HG02885 (cell line): ENCODE data around the gene L3MBTL2.

Source experiments
- ATAC-seq: cut with Tn5 transposase; IDR thresholded peaks from one replicate; pipeline ENCODE4 v1.9.1; 2021; ENCODE audit warnings: mild to moderate bottlenecking; ENCODE audit not compliant: unreplicated experiment, poor library complexity

The L3MBTL2 gene

GRCh38 chr22:41204066-41204465, 1.0 kb upstream of the L3MBTL2 start:
- no peak for ATAC-seq

- ATAC-seq: no peak
These were observed 1.6 kb downstream of the L3MBTL2 start for GRCh38 chr22:41206719-41207118.

- ATAC-seq: no peak
These were observed 10.3 kb downstream of the L3MBTL2 start for GRCh38 chr22:41215409-41215808.

GRCh38 chr22:41215926-41216325, 10.8 kb downstream of the L3MBTL2 start:
- ATAC-seq: no peak

GRCh38 chr22:41216984-41217383, 11.9 kb downstream of the L3MBTL2 start:
- no peak for ATAC-seq

- no peak for ATAC-seq
These were observed 12.5 kb downstream of the L3MBTL2 start for GRCh38 chr22:41217553-41218157.

GRCh38 chr22:41222846-41223507, 17.9 kb downstream of the L3MBTL2 start:
- no peak for ATAC-seq

- ATAC-seq: no peak
These were observed 18.4 kb downstream of the L3MBTL2 start for GRCh38 chr22:41223535-41223934.

GRCh38 chr22:41226723-41227655, 21.9 kb downstream of the L3MBTL2 start:
- ATAC-seq: no peak

GRCh38 chr22:41229215-41229614, 24.1 kb downstream of the L3MBTL2 start:
- no peak for ATAC-seq

GRCh38 chr22:41229730-41230400, 24.8 kb downstream of the L3MBTL2 start:
- no peak for ATAC-seq

- ATAC-seq: no peak
These were observed 25.3 kb downstream of the L3MBTL2 start for GRCh38 chr22:41230401-41230785.

GRCh38 chr22:41231369-41231768, 26.3 kb downstream of the L3MBTL2 start:
- no peak for ATAC-seq

GRCh38 chr22:41234815-41235695, 29.9 kb downstream of the L3MBTL2 start:
- ATAC-seq: no peak

GRCh38 chr22:41237036-41237706, 32.1 kb downstream of the L3MBTL2 start:
- no peak for ATAC-seq

- peak; percentile 72 for ATAC-seq
These were observed 32.8 kb downstream of the L3MBTL2 start for GRCh38 chr22:41237707-41238569.

- no peak for ATAC-seq
These were observed 33.7 kb downstream of the L3MBTL2 start for GRCh38 chr22:41238570-41239442.
